Ascending aorta (tissue), 2 donors: ENCODE data around the gene INTS13. TPM values are rescaled to one million over a fixed set of nuclear protein-coding genes. Genes with fewer than 3 reads are reported as not detected.

Experiments
- DNase-seq, 2 donors: peaks; one replicate each; pipeline ENCODE4 v3.0.0-alpha.2; 2019; ENCODE audit warnings: low spot score in 2 of 2
- H3K27ac ChIP-seq, 2 donors: fragments of 200-600 bp; sonication (generic); one replicate each; pipeline ENCODE4 v1.5.1; 2016 to 2017; ENCODE audit warnings: mild to moderate bottlenecking in 1 of 2
- H3K27me3 ChIP-seq: fragments of 200-600 bp; sonication (generic); one replicate; pipeline ENCODE4 v1.5.1; 2017
- H3K36me3 ChIP-seq, 2 donors: fragments of 200-600 bp; sonication (generic); one replicate each; pipeline ENCODE4 v1.5.1; 2016
- H3K4me1 ChIP-seq, 2 donors: fragments of 200-600 bp; sonication (generic); one replicate each; pipeline ENCODE4 v1.5.1; 2016 to 2017; ENCODE audit warnings: mild to moderate bottlenecking in 1 of 2
- H3K4me3 ChIP-seq, 2 donors: fragments of 200-600 bp; sonication (generic); one replicate each; pipeline ENCODE4 v1.5.1; 2016 to 2017; ENCODE audit warnings: mild to moderate bottlenecking in 1 of 2
- H3K9me3 ChIP-seq, 2 donors: fragments of 200-600 bp; sonication (generic); one replicate each; pipeline ENCODE4 v1.5.1; 2016
- intact Hi-C: fragments of 100-400 bp; cut with DNase I; formaldehyde crosslinking; loops from one replicate; pipeline ENCODE4 v1.15.1; 2023
- total RNA-seq: library from RNA; depleted of rRNA; stranded (reverse); fragments of >200 nt; gene quantifications from one replicate; pipeline ENCODE4 v1.1.0, GENCODE V29; 2016
- TF ChIP-seq, protein P1 (sequence below), 3 experiments: fragments of 200-600 bp in 2 of 3; fragments of 450-650 bp in 1 of 3; sonication (generic) in 2 of 3; IDR thresholded peaks; one replicate each; pipeline ENCODE4 v1.5.1; 2016 to 2019; ENCODE audit warnings: antibody characterized with exemption in 3 of 3, mild to moderate bottlenecking in 1 of 3, moderate library complexity in 1 of 3

Gene INTS13
- total RNA-seq, 1 donor from 2014 or later: 47.5 TPM

DNA sequence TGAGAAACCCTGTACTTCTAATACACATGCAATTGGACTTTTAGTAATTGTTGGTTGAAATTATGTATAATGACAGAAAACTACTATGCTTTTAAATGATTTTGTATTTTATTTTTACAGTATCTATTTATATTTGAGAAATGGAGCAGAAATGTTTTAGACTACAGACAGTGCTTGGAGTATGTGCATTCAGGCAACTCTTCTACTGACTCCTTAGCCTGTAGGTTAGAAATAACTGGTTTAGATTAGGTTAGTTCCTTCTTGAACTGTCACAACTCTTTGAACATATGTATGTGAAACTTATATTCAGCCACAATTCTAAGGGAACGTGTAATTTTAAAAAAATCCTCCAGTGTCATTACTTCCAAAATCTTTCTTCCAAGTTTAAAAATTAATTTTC, 2.2 kb upstream of the INTS13 start:
- TF ChIP-seq, protein P1, sequence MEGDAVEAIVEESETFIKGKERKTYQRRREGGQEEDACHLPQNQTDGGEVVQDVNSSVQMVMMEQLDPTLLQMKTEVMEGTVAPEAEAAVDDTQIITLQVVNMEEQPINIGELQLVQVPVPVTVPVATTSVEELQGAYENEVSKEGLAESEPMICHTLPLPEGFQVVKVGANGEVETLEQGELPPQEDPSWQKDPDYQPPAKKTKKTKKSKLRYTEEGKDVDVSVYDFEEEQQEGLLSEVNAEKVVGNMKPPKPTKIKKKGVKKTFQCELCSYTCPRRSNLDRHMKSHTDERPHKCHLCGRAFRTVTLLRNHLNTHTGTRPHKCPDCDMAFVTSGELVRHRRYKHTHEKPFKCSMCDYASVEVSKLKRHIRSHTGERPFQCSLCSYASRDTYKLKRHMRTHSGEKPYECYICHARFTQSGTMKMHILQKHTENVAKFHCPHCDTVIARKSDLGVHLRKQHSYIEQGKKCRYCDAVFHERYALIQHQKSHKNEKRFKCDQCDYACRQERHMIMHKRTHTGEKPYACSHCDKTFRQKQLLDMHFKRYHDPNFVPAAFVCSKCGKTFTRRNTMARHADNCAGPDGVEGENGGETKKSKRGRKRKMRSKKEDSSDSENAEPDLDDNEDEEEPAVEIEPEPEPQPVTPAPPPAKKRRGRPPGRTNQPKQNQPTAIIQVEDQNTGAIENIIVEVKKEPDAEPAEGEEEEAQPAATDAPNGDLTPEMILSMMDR (IDR thresholded peaks at IDR 0.05): no peak
- Histone ChIP-seq H3K27me3 (no peaks in the 10 kb centered on the region), H3K4me3 (peak overlapping the region; percentile 84 to 96), H3K4me1 (peaks cover 4 to 39% of the 10 kb centered on the region in 2 donors), H3K9me3 (no peaks in the 10 kb centered on the region), H3K27ac (peak overlapping the region in 1 of 2 donors; percentile 88), H3K36me3 (no peaks in the 10 kb centered on the region)
- DNase-seq: no peak
- intact Hi-C loops: loop anchor here (5.0 to 10.0 kb wide), 5 partner anchors 108 to 825 kb away; partner anchors contain the start of genes BMAL2, ITPR2 and STK38L

DNA sequence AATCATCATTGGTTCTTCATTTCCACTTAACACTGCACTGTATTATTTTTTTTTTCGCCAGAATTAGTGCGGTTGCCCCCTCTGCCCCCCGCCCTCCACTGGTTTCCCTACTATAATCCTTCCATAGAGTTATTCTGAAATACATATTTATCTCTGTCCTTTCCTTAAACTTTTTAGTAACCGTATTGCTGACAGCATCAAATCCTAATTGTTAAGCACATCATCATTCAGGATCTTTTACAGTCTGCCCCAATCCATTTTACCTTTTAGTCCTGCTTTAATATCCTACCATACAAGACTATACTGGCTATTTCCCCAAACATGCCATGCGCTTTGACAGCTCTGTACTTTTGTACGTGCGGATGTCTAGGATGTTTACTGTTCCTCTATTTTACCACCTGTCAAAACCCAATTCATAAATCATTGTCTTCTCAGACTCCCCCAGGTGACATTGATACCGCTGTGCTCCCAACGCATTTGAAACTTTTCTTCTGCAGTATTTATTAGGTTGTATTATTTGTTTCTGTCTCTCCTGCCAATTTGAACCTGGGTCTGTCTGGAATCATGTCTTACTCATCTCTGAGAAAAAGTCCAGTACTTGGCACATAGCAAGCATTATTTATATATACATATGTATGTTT, 1.5 kb upstream of the INTS13 start:
- Histone ChIP-seq H3K4me1 (peaks cover 4 to 39% of the 10 kb centered on the region in 2 donors), H3K27ac (peak overlapping the region; percentile 88 to 99), H3K9me3 (no peaks in the 10 kb centered on the region), H3K27me3 (no peaks in the 10 kb centered on the region), H3K36me3 (no peaks in the 10 kb centered on the region), H3K4me3 (peak overlapping the region; percentile 84 to 96)
- no peak for DNase-seq
- intact Hi-C loops: loop anchor here (5.0 to 10.0 kb wide), 5 partner anchors 107 to 825 kb away; partner anchors contain the start of genes BMAL2, ITPR2 and STK38L
- TF ChIP-seq, protein P1 (IDR thresholded peaks at IDR 0.05): no peak

DNA sequence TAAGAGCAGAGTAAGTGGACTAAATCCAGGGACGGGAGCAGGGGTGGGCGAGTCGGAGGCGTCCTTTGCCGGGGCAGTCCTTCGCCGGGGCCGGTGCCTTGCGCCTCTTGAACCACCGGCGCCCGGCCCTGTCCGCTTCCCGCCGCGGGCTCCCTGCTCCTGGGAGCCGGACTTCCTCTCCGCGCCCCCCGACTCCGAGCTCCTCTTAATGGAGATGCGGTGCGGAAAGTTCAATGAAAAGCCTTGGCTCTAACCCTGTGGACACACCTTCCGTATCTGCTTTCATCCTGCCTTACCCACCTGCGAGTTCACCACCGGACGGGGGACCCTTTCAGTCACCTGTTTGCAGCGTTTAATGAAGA, 901 bp upstream of the INTS13 start:
- no peaks in the 10 kb centered on the region for H3K27me3 ChIP-seq
- H3K4me3 ChIP-seq: peak overlapping the region; percentile 84 to 96
- no peaks in the 10 kb centered on the region for H3K36me3 ChIP-seq
- intact Hi-C loops: loop anchor here (1.0 to 10.0 kb wide), 6 partner anchors 76 to 824 kb away; partner anchors contain the start of genes BMAL2, ITPR2, STK38L and TM7SF3
- TF ChIP-seq, protein P1 (IDR thresholded peaks at IDR 0.05): no peak
- H3K4me1 ChIP-seq: peaks cover 4 to 39% of the 10 kb centered on the region in 2 donors
- no peaks in the 10 kb centered on the region for H3K9me3 ChIP-seq
- DNase-seq: no peak
- peak overlapping the region; percentile 88 to 99 for H3K27ac ChIP-seq

DNA sequence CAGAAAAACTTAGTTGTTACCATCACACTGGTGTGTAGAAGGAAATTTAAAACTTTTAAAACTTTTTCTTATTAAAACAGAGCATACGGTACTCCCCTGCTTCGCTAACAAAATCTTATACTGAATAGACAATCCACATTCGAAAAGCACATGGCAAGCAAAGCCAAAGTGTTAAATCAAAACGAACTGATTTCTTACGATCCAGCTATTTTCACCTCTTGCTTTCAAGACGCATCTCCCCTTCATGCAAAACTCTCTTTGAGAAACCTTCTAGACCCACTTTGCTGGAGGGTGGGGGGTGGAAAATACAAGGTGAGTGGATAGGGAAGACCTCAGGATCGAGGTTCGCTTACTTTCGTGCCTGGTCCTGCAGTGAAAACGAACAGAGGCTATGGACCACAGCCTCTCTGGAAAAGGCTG, 328 bp downstream of the INTS13 start:
- no peak for DNase-seq
- peaks cover 2 to 3% of the 10 kb centered on the region in 2 donors for H3K36me3 ChIP-seq
- H3K4me3 ChIP-seq: peak overlapping the region; percentile 84 to 96
- H3K27me3 ChIP-seq: no peaks in the 10 kb centered on the region
- TF ChIP-seq, protein P1 (IDR thresholded peaks at IDR 0.05): no peak
- peak overlapping the region; percentile 88 to 99 for H3K27ac ChIP-seq
- H3K9me3 ChIP-seq: no peaks in the 10 kb centered on the region
- intact Hi-C loops: loop anchor here (5.0 to 10.0 kb wide), 5 partner anchors 105 to 823 kb away; partner anchors contain the start of genes BMAL2, ITPR2 and STK38L
- H3K4me1 ChIP-seq: peaks cover 4 to 37% of the 10 kb centered on the region in 2 donors

DNA sequence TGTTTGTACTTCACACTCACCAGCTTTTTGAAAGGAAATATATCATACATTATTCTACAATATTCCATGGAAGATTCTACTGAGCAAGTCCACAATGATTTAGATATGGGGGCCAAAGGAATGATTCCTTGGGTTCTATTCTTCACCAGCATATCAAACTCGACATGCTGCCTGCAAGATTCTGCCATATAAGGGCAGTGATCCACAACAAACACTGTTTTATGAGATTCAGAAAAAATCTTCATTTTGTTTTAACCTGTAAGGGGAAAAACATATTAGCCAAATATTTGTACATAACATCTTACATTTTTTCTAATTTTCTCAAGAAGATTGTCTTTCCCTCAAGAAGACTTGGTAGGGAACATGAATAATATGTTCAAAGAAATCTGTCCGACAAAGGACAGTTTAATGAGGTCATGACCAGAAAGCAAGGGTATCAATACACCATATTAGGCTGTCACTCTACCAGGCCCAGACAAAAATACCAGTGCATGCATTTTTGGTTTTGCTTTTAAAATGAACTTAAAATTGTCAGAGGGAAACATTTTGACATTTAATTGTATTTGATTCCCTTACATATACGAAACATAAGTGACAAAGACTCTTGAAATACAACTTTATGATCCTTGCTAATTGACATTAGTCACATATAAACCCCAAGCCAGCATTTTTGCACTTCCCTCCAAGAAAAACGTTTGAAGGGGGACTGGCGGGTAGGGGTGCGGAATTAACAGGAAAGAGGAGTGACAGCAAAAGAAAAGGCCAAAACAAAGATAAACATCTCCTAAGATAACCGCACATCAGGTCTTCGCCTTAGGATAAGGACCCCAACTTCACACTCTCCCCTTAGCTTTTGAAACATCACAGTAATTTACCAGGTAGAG, 980 bp downstream of the INTS13 start:
- Histone ChIP-seq H3K27me3 (no peaks in the 10 kb centered on the region), H3K9me3 (no peaks in the 10 kb centered on the region), H3K27ac (peak overlapping the region; percentile 88 to 99), H3K4me3 (peak overlapping the region; percentile 84 to 96), H3K4me1 (peaks cover 4 to 32% of the 10 kb centered on the region in 2 donors), H3K36me3 (peaks cover 3 to 5% of the 10 kb centered on the region in 2 donors)
- TF ChIP-seq, protein P1 (IDR thresholded peaks at IDR 0.05): no peak
- no peak for DNase-seq
- intact Hi-C loops: loop anchor here (5.0 to 10.0 kb wide), 5 partner anchors 104 to 822 kb away; partner anchors contain the start of genes BMAL2, ITPR2 and STK38L
